BE2C (cell line): ENCODE results near the gene FTCD.

Experiments
- DNase-seq: peaks from one replicate; pipeline ENCODE4 v3.0.0-alpha.2; 2020
- H3K27me3 ChIP-seq: fragments of 250-450 bp; sonication (Bioruptor Pico); 2 replicates; pipeline ENCODE4 v1.5.1; 2020; ENCODE audit warnings: mild to moderate bottlenecking
- H3K36me3 ChIP-seq: fragments of 250-450 bp; sonication (Bioruptor Pico); 2 replicates; pipeline ENCODE4 v1.5.1; 2020; ENCODE audit warnings: mild to moderate bottlenecking
- H3K4me1 ChIP-seq: fragments of 250-450 bp; sonication (Bioruptor Pico); 2 replicates; pipeline ENCODE4 v1.5.1; 2020
- H3K4me3 ChIP-seq: 2 replicates; pipeline ENCODE4 v1.5.1; 2011; ENCODE audit warnings: low read depth, low read length
- H3K9me3 ChIP-seq: fragments of 250-450 bp; sonication (Bioruptor Pico); 2 replicates; pipeline ENCODE4 v1.5.1; 2020
- TF ChIP-seq, protein P1 (sequence below): IDR thresholded peaks from 2 replicates; pipeline ENCODE4 v1.5.1; 2012; ENCODE audit warnings: mild to moderate bottlenecking, low read depth, low read length

The FTCD gene

DNA sequence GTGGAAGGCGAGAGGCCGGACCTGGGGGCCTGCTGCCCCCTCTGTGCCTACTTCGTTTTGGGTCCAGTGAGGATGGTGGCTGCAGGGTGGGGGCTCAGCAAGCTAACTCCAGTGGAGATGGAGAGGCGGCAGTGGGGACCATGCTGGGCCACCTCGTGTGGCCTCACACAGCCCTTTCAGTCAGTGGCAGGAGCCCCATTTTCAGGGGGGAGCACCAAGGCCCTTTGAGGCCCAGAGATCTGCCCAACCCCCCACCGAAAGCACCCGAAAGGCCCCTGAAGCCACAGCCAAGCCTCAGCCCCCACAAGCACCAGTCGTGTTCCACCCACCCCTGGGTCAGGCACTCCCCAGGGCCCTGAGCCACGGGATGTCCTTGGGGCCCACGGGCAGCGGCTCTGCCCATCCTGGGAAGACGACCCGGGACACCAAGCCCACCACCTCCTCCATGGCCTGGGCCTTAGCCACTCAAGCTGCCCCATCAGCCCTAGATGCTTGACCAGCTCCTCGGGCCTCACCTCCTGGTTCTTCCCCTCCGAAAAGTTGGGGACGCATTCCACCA, 345 bp downstream of the FTCD start:
- Histone ChIP-seq H3K4me3 (no peak overlapping the region), H3K4me1 (peaks cover 4% of the 10 kb centered on the region), H3K27me3 (no peaks in the 10 kb centered on the region), H3K9me3 (no peaks in the 10 kb centered on the region), H3K36me3 (no peaks in the 10 kb centered on the region)
- DNase-seq = peak; percentile 4
- TF ChIP-seq, protein P1, sequence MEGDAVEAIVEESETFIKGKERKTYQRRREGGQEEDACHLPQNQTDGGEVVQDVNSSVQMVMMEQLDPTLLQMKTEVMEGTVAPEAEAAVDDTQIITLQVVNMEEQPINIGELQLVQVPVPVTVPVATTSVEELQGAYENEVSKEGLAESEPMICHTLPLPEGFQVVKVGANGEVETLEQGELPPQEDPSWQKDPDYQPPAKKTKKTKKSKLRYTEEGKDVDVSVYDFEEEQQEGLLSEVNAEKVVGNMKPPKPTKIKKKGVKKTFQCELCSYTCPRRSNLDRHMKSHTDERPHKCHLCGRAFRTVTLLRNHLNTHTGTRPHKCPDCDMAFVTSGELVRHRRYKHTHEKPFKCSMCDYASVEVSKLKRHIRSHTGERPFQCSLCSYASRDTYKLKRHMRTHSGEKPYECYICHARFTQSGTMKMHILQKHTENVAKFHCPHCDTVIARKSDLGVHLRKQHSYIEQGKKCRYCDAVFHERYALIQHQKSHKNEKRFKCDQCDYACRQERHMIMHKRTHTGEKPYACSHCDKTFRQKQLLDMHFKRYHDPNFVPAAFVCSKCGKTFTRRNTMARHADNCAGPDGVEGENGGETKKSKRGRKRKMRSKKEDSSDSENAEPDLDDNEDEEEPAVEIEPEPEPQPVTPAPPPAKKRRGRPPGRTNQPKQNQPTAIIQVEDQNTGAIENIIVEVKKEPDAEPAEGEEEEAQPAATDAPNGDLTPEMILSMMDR = no peak

GRCh38 chr21:46154155-46154954, 1.0 kb downstream of the FTCD start:
- Histone ChIP-seq H3K9me3 (no peaks in the 10 kb centered on the region), H3K4me3 (no peak overlapping the region), H3K4me1 (peaks cover 4% of the 10 kb centered on the region), H3K27me3 (no peaks in the 10 kb centered on the region), H3K36me3 (no peaks in the 10 kb centered on the region)
- TF ChIP-seq, protein P1 = no peak
- peak; percentile 7 for DNase-seq

GRCh38 chr21:46153247-46154154, 1.9 kb downstream of the FTCD start:
- peak; percentile 73 for DNase-seq

GRCh38 chr21:46152927-46153246, 2.5 kb downstream of the FTCD start:
- TF ChIP-seq, protein P1 = no peak
- Histone ChIP-seq H3K27me3 (no peaks in the 10 kb centered on the region), H3K4me1 (peaks cover 7% of the 10 kb centered on the region), H3K9me3 (no peaks in the 10 kb centered on the region), H3K4me3 (no peak overlapping the region), H3K36me3 (no peaks in the 10 kb centered on the region)
- no peak for DNase-seq

More at GRCh38 chr21:46153247-46154154, 1.9 kb downstream of the FTCD start:
- H3K36me3 ChIP-seq = no peaks in the 10 kb centered on the region
- H3K9me3 ChIP-seq = no peaks in the 10 kb centered on the region
- no peaks in the 10 kb centered on the region for H3K27me3 ChIP-seq
- H3K4me3 ChIP-seq = no peak overlapping the region
- H3K4me1 ChIP-seq = peaks cover 6% of the 10 kb centered on the region
- TF ChIP-seq, protein P1 = peak; percentile 77

- no peak overlapping the region for H3K4me3 ChIP-seq
- H3K9me3 ChIP-seq = no peaks in the 10 kb centered on the region
- no peaks in the 10 kb centered on the region for H3K36me3 ChIP-seq
- TF ChIP-seq, protein P1 = no peak
- DNase-seq = no peak
- no peaks in the 10 kb centered on the region for H3K27me3 ChIP-seq
- H3K4me1 ChIP-seq = peaks cover 9% of the 10 kb centered on the region
These were observed 3.1 kb downstream of the FTCD start for GRCh38 chr21:46151989-46152926.
